Mucosa of rectum (tissue), 2 donors: ENCODE data around the gene FIGLA.

Experiments
- H3K27ac ChIP-seq, 2 donors: one replicate each; pipeline ENCODE4 v1.7.0; 2013; ENCODE audit warnings: inconsistent platforms in 2 of 2, low read depth in 2 of 2, low read length in 2 of 2
- H3K27me3 ChIP-seq, 2 donors: one replicate each; pipeline ENCODE4 v1.7.0; 2013; ENCODE audit warnings: low read length in 2 of 2; ENCODE audit not compliant: control insufficient read depth in 2 of 2, insufficient read depth in 2 of 2
- H3K36me3 ChIP-seq, 2 donors: one replicate each; pipeline ENCODE4 v1.7.0; 2013; ENCODE audit warnings: low read length in 2 of 2; ENCODE audit not compliant: control insufficient read depth in 2 of 2, insufficient read depth in 2 of 2
- H3K4me1 ChIP-seq, 2 donors: one replicate each; pipeline ENCODE4 v1.7.0; 2013; ENCODE audit warnings: low read length in 2 of 2, mild to moderate bottlenecking in 1 of 2; ENCODE audit not compliant: control insufficient read depth in 2 of 2, insufficient read depth in 2 of 2
- H3K4me3 ChIP-seq, 2 donors: one replicate each; pipeline ENCODE4 v1.7.0; 2013; ENCODE audit warnings: low read length in 2 of 2
- H3K9ac ChIP-seq, 2 donors: one replicate each; pipeline ENCODE4 v1.7.0; 2013; ENCODE audit warnings: low read length in 2 of 2, low read depth in 1 of 2, mild to moderate bottlenecking in 1 of 2
- H3K9me3 ChIP-seq, 2 donors: one replicate each; pipeline ENCODE4 v1.7.0; 2013; ENCODE audit warnings: low read length in 2 of 2; ENCODE audit not compliant: control insufficient read depth in 2 of 2
- donor health status: healthy.
- donor health status: Normal muscosa, but diverticular disease.

Gene FIGLA

GRCh38 chr2:70790136-70790828 lies at the start of gene FIGLA:
Gene FIGLA, minus strand, starts transcription at chr2:70790643. Its CDS starts 5 bp downstream, at chr2:70790638.
- no peak within 1 kb of the TSS for H3K9ac ChIP-seq
- peaks cover 28 to 32% of the 10 kb centered on the region in 2 donors for H3K27me3 ChIP-seq
- H3K9me3 ChIP-seq = no peaks in the 10 kb centered on the region
- no peaks in the 10 kb centered on the region for H3K36me3 ChIP-seq
- H3K4me1 ChIP-seq = no peaks in the 10 kb centered on the region
- peak within 1 kb of the TSS; percentile 13 to 35 for H3K4me3 ChIP-seq
- no peak within 1 kb of the TSS for H3K27ac ChIP-seq

GRCh38 chr2:70837980-70838925 lies 47.8 kb upstream of the FIGLA start:
- H3K36me3 ChIP-seq = no peaks in the 10 kb centered on the region

GRCh38 chr2:70835643-70836042 lies 45.2 kb upstream of the FIGLA start, which contains the start of gene CD207:
Gene CD207, minus strand, starts transcription at chr2:70835816. Its CDS starts 40 bp downstream, at chr2:70835776.
- H3K27ac ChIP-seq = no peak within 1 kb of the TSS

More at GRCh38 chr2:70837980-70838925, 47.8 kb upstream of the FIGLA start:
- Histone ChIP-seq H3K4me3 (no peak overlapping the region), H3K27me3 (no peaks in the 10 kb centered on the region), H3K27ac (no peak overlapping the region), H3K9ac (no peak overlapping the region), H3K9me3 (no peaks in the 10 kb centered on the region), H3K4me1 (no peaks in the 10 kb centered on the region)

GRCh38 chr2:70834881-70835280 lies 44.4 kb upstream of the FIGLA start:
- Histone ChIP-seq H3K27ac (no peak overlapping the region), H3K36me3 (no peaks in the 10 kb centered on the region), H3K9me3 (no peaks in the 10 kb centered on the region), H3K4me3 (no peak overlapping the region), H3K27me3 (peaks cover 0 to 2% of the 10 kb centered on the region in 2 donors), H3K4me1 (no peaks in the 10 kb centered on the region), H3K9ac (no peak overlapping the region)

More at GRCh38 chr2:70835643-70836042, 45.2 kb upstream of the FIGLA start, which contains the start of gene CD207:
- H3K27me3 ChIP-seq = peaks cover 0 to 2% of the 10 kb centered on the region in 2 donors
- H3K9me3 ChIP-seq = no peaks in the 10 kb centered on the region
- no peaks in the 10 kb centered on the region for H3K4me1 ChIP-seq
- no peak within 1 kb of the TSS for H3K9ac ChIP-seq
- H3K36me3 ChIP-seq = no peaks in the 10 kb centered on the region
- H3K4me3 ChIP-seq = no peak within 1 kb of the TSS

- Histone ChIP-seq H3K4me1 (no peaks in the 10 kb centered on the region), H3K36me3 (no peaks in the 10 kb centered on the region)
These were observed 43.7 kb upstream of the FIGLA start for GRCh38 chr2:70834106-70834505.

GRCh38 chr2:70833246-70833645 lies 42.8 kb upstream of the FIGLA start:
- Histone ChIP-seq H3K9ac (no peak overlapping the region), H3K36me3 (no peaks in the 10 kb centered on the region), H3K9me3 (no peaks in the 10 kb centered on the region), H3K27ac (no peak overlapping the region), H3K4me1 (no peaks in the 10 kb centered on the region), H3K4me3 (no peak overlapping the region), H3K27me3 (peaks cover 0 to 2% of the 10 kb centered on the region in 2 donors)

More at GRCh38 chr2:70834106-70834505, 43.7 kb upstream of the FIGLA start:
- H3K9ac ChIP-seq = no peak overlapping the region
- no peak overlapping the region for H3K4me3 ChIP-seq
- no peaks in the 10 kb centered on the region for H3K9me3 ChIP-seq
- no peak overlapping the region for H3K27ac ChIP-seq
- H3K27me3 ChIP-seq = peaks cover 0 to 2% of the 10 kb centered on the region in 2 donors

- H3K9ac ChIP-seq = no peak overlapping the region
- H3K27me3 ChIP-seq = peaks cover 0 to 2% of the 10 kb centered on the region in 2 donors
- H3K27ac ChIP-seq = no peak overlapping the region
- no peaks in the 10 kb centered on the region for H3K9me3 ChIP-seq
- H3K4me3 ChIP-seq = no peak overlapping the region
- no peaks in the 10 kb centered on the region for H3K4me1 ChIP-seq
- no peaks in the 10 kb centered on the region for H3K36me3 ChIP-seq
These were observed 41.9 kb upstream of the FIGLA start for GRCh38 chr2:70832386-70832785.

- H3K4me3 ChIP-seq = no peak overlapping the region
- no peak overlapping the region for H3K27ac ChIP-seq
- H3K27me3 ChIP-seq = peaks cover 0 to 2% of the 10 kb centered on the region in 2 donors
- no peaks in the 10 kb centered on the region for H3K4me1 ChIP-seq
- H3K36me3 ChIP-seq = no peaks in the 10 kb centered on the region
- H3K9me3 ChIP-seq = no peaks in the 10 kb centered on the region
- H3K9ac ChIP-seq = no peak overlapping the region
These were observed 41.4 kb upstream of the FIGLA start for GRCh38 chr2:70831861-70832260.

- H3K27ac ChIP-seq = no peak overlapping the region
- H3K36me3 ChIP-seq = no peaks in the 10 kb centered on the region
- H3K9ac ChIP-seq = no peak overlapping the region
- H3K27me3 ChIP-seq = peaks cover 0 to 2% of the 10 kb centered on the region in 2 donors
- H3K9me3 ChIP-seq = no peaks in the 10 kb centered on the region
- H3K4me1 ChIP-seq = no peaks in the 10 kb centered on the region
- no peak overlapping the region for H3K4me3 ChIP-seq
These were observed 39.9 kb upstream of the FIGLA start for GRCh38 chr2:70830366-70830765.

GRCh38 chr2:70829916-70830315 lies 39.5 kb upstream of the FIGLA start:
- H3K36me3 ChIP-seq = no peaks in the 10 kb centered on the region
- no peak overlapping the region for H3K27ac ChIP-seq
- no peaks in the 10 kb centered on the region for H3K9me3 ChIP-seq
- peaks cover 0 to 2% of the 10 kb centered on the region in 2 donors for H3K27me3 ChIP-seq
- no peaks in the 10 kb centered on the region for H3K4me1 ChIP-seq
- no peak overlapping the region for H3K9ac ChIP-seq
- H3K4me3 ChIP-seq = no peak overlapping the region
